Measurements from ENCODE around the gene CHD1L. TPM values are rescaled to one million over a fixed set of nuclear protein-coding genes. Genes with fewer than 3 reads are reported as not detected.
"Not testable (repeated sequence)": the region's sequence is repeated elsewhere in the genome, so short reads cannot be mapped to it uniquely, and the experiment has no call there.

Gene CHD1L
- polyA plus RNA-seq, 2 donors: 11.4 to 11.5 TPM

DNA sequence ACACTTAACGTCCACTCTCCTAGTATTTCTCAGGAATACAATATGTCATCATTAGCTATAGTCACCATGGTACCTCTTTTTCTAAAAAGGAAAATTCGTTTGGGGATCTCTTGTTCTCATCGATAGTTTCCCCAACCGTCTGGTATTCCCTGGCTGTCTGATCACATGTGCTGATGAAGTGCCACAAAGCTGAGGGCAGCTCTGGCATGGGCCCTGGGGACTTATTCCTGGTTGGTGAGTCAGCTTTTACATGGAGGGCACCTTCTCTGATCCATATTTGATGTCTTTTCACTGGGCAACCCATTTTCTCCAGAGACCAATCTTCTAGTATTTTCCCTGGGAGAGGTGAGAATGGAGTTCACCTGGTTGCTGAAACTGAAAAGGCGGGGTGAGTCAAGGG is 39.5 kb downstream of the CHD1L start:
- no peaks in the 10 kb centered on the region for H3K27me3 ChIP-seq (ENCODE audit: control insufficient read depth in 1 of 2, insufficient read depth in 2 of 2, low read length in 2 of 2)
- no peaks in the 10 kb centered on the region for H3K4me1 ChIP-seq (ENCODE audit: control insufficient read depth in 2 of 2, insufficient read depth in 2 of 2, low read length in 1 of 2)
- H3K27ac ChIP-seq (ENCODE audit: low read depth in 2 of 2, low read length in 1 of 2): no peak overlapping the region
- no peak overlapping the region for H3K4me3 ChIP-seq (ENCODE audit: low read depth in 1 of 2, low read length in 2 of 2)
- H3K36me3 ChIP-seq (ENCODE audit: control insufficient read depth in 2 of 2, insufficient read depth in 2 of 2, low read length in 1 of 2): peaks cover 12 to 14% of the 10 kb centered on the region in 2 donors
- 94% methylated on average over 5 of the region's 5 CpGs for WGBS, 2 donors
- no peaks in the 10 kb centered on the region for H3K9me3 ChIP-seq (ENCODE audit: control insufficient read depth in 2 of 2, insufficient read depth in 1 of 2, low read depth in 1 of 2, low read length in 1 of 2)

DNA sequence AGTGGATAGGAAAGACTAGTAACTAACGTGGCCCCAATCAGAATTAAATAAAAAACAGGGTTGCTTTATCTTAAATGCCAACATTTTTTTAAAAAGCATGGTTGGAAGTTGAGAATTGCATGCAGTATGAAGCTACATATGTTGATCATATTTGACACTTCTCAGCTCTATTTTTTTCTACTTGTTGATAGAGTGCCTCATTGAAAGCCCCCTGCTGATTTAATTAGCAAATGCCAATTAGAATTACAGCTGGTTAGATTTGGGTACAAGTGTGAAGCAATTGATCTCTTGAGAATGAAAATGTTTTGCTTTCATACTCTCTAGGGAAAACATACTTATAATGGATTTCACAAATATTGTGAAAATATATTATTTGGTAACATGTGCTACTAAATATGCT is 40.5 kb downstream of the CHD1L start:
- peaks cover 14 to 20% of the 10 kb centered on the region in 2 donors for H3K36me3 ChIP-seq (ENCODE audit: control insufficient read depth in 2 of 2, insufficient read depth in 2 of 2, low read length in 1 of 2)
- WGBS, 2 donors: 69 to 76% methylated on average over 1 of the region's 1 CpG
- no peak overlapping the region for H3K4me3 ChIP-seq (ENCODE audit: low read depth in 1 of 2, low read length in 2 of 2)
- H3K9me3 ChIP-seq (ENCODE audit: control insufficient read depth in 2 of 2, insufficient read depth in 1 of 2, low read depth in 1 of 2, low read length in 1 of 2): no peaks in the 10 kb centered on the region
- H3K27ac ChIP-seq (ENCODE audit: low read depth in 2 of 2, low read length in 1 of 2): no peak overlapping the region
- no peaks in the 10 kb centered on the region for H3K27me3 ChIP-seq (ENCODE audit: control insufficient read depth in 1 of 2, insufficient read depth in 2 of 2, low read length in 2 of 2)
- H3K4me1 ChIP-seq (ENCODE audit: control insufficient read depth in 2 of 2, insufficient read depth in 2 of 2, low read length in 1 of 2): no peaks in the 10 kb centered on the region

DNA sequence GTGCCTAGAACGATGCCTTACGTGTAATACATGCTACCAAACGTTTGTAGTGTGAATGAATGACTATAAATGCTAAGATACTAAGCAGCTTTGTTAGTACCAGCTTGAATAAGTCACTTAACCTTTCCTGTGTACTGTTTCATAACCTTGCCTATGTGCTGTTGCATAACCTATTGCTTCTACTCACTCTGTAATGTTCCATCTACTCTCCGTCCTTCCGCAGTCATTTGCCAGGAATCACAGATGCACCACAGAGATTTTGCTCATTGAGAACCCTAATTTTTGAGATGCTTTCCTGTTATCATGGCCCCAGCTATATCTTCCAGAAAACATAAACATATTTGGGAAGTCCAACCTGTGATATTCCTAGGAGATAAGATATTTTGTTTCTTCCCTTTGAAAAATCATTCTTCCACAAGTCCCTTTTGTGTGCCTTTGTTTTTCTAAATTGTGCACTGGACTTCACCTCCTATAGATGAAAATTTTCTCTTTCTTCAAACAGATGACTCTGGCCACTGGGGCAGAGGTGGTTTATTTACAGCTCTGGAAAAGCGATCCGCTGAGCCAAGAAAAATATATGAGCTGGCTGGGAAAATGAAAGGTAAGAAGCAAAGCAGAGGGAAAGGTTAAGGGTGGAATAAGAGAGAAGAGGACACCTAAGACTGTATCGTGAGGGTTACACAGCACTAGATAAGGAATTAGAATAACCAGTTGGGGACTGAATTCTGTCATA is 44.8 kb downstream of the CHD1L start:
- H3K36me3 ChIP-seq (ENCODE audit: control insufficient read depth in 2 of 2, insufficient read depth in 2 of 2, low read length in 1 of 2): peaks cover 13 to 17% of the 10 kb centered on the region in 2 donors
- no peak overlapping the region for H3K27ac ChIP-seq (ENCODE audit: low read depth in 2 of 2, low read length in 1 of 2)
- H3K4me3 ChIP-seq (ENCODE audit: low read depth in 1 of 2, low read length in 2 of 2): no peak overlapping the region
- H3K27me3 ChIP-seq (ENCODE audit: control insufficient read depth in 1 of 2, insufficient read depth in 2 of 2, low read length in 2 of 2): no peaks in the 10 kb centered on the region
- 90 to 92% methylated on average over 8 of the region's 8 CpGs for WGBS, 2 donors
- H3K9me3 ChIP-seq (ENCODE audit: control insufficient read depth in 2 of 2, insufficient read depth in 1 of 2, low read depth in 1 of 2, low read length in 1 of 2): no peaks in the 10 kb centered on the region
- H3K4me1 ChIP-seq (ENCODE audit: control insufficient read depth in 2 of 2, insufficient read depth in 2 of 2, low read length in 1 of 2): no peaks in the 10 kb centered on the region

DNA sequence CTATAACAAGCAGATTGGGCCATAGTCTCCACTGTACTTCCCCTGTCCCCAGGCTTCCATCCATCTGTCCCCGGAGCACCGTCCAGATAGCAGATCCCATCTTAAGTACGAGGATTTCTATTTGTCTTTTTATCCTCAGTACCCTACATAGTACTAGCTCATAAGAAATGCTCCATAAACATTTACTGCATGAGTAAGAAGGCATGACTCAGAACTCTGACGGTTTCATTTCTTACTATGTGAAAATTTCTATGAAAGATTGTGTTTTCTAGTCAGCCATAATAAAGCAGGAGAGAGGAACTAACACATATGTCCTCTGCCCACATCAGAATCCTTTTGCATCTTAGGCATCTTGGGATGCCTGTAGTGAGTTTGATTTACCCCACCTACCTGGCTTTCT is 49.5 kb downstream of the CHD1L start:
- Histone ChIP-seq H3K36me3 (ENCODE audit: control insufficient read depth in 2 of 2, insufficient read depth in 2 of 2, low read length in 1 of 2) (peaks cover 16 to 25% of the 10 kb centered on the region in 2 donors), H3K27me3 (ENCODE audit: control insufficient read depth in 1 of 2, insufficient read depth in 2 of 2, low read length in 2 of 2) (no peaks in the 10 kb centered on the region), H3K27ac (ENCODE audit: low read depth in 2 of 2, low read length in 1 of 2) (no peak overlapping the region), H3K4me3 (ENCODE audit: low read depth in 1 of 2, low read length in 2 of 2) (no peak overlapping the region), H3K9me3 (ENCODE audit: control insufficient read depth in 2 of 2, insufficient read depth in 1 of 2, low read depth in 1 of 2, low read length in 1 of 2) (peaks cover 0 to 3% of the 10 kb centered on the region in 2 donors), H3K4me1 (ENCODE audit: control insufficient read depth in 2 of 2, insufficient read depth in 2 of 2, low read length in 1 of 2) (no peaks in the 10 kb centered on the region)
- WGBS, 2 donors: 84 to 91% methylated on average over 4 of the region's 4 CpGs

DNA sequence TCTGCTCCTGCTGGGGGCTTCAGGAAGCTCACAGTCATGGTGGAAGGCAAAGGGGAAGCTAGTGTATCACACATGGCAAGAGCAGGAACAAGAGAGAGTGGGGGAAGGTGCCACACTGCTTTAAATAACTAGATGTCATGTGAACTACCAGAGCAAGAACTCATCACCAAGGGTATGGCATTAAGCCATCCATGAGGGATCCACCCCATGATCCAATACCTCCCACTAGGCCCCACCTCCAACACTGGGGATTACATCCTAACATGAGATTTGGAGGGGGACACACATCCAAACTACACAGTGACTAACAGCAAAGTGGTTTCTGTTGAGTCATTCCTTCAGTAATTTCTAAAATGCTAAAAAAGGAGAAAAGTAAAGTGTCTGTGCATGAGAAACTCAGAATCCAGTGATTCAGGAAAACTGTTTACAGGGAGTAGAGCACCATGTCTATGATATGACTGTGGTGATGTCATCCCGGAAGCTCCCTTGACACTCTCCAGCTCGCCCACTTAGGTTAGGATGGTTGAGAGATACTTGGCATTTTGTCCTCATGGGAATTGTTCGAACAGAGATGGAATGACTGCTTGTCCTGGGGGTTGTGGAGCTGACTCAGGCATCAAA is 50.3 kb downstream of the CHD1L start:
- Histone ChIP-seq H3K36me3 (ENCODE audit: control insufficient read depth in 2 of 2, insufficient read depth in 2 of 2, low read length in 1 of 2) (peaks cover 9 to 25% of the 10 kb centered on the region in 2 donors), H3K27me3 (ENCODE audit: control insufficient read depth in 1 of 2, insufficient read depth in 2 of 2, low read length in 2 of 2) (no peaks in the 10 kb centered on the region), H3K4me3 (ENCODE audit: low read depth in 1 of 2, low read length in 2 of 2) (no peak overlapping the region), H3K9me3 (ENCODE audit: control insufficient read depth in 2 of 2, insufficient read depth in 1 of 2, low read depth in 1 of 2, low read length in 1 of 2) (peaks cover 0 to 3% of the 10 kb centered on the region in 2 donors), H3K4me1 (ENCODE audit: control insufficient read depth in 2 of 2, insufficient read depth in 2 of 2, low read length in 1 of 2) (no peaks in the 10 kb centered on the region), H3K27ac (ENCODE audit: low read depth in 2 of 2, low read length in 1 of 2) (no peak overlapping the region)
- 76 to 82% methylated on average over 3 of the region's 3 CpGs for WGBS, 2 donors

DNA sequence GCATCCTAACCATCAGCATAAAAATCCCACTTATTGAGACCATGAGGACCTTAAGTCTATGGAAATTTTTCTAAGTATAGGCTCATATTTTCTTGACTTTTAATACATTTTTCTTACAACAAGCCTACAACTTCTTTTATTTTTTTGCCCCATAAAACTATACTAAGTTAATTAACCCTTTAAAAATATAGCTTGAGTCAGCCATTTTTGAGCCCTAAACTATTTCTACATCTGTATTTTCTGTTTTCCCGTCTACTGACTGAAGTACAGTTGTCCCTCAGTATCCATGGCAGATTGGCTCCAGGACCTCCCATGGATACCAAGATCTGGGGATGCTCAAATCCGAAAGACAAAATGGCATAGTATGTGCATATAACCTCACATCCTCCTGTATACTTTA is 55.0 kb downstream of the CHD1L start:
- Histone ChIP-seq H3K9me3 (ENCODE audit: control insufficient read depth in 2 of 2, insufficient read depth in 1 of 2, low read depth in 1 of 2, low read length in 1 of 2) (peaks cover 0 to 3% of the 10 kb centered on the region in 2 donors), H3K4me1 (ENCODE audit: control insufficient read depth in 2 of 2, insufficient read depth in 2 of 2, low read length in 1 of 2) (no peaks in the 10 kb centered on the region), H3K36me3 (ENCODE audit: control insufficient read depth in 2 of 2, insufficient read depth in 2 of 2, low read length in 1 of 2) (peaks cover 9 to 16% of the 10 kb centered on the region in 2 donors), H3K27me3 (ENCODE audit: control insufficient read depth in 1 of 2, insufficient read depth in 2 of 2, low read length in 2 of 2) (no peaks in the 10 kb centered on the region), H3K27ac (ENCODE audit: low read depth in 2 of 2, low read length in 1 of 2) (no peak overlapping the region), H3K4me3 (ENCODE audit: low read depth in 1 of 2, low read length in 2 of 2) (no peak overlapping the region)
- 98 to 99% methylated on average over 2 of the region's 2 CpGs for WGBS, 2 donors

DNA sequence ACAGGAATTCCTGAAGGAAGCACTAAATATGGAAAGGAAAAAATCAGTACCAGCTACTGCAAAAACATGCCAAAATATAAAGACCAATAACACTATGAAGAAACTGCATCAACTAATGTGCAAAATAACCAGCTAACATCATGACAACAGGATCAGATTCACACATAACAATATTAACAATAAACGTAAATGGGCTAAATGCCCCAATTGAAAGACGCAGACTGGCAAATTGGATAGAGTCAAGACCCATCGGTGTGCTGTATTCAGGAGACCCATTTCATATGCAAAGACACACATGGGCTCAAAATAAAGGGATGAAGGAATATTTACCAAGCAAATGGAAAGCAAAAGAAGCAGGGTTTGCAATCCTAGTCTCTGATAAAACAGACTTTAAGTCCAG is 63.3 kb downstream of the CHD1L start:
- H3K4me3 ChIP-seq (ENCODE audit: low read depth in 1 of 2, low read length in 2 of 2); H3K36me3 ChIP-seq (ENCODE audit: control insufficient read depth in 2 of 2, insufficient read depth in 2 of 2, low read length in 1 of 2); H3K9me3 ChIP-seq (ENCODE audit: control insufficient read depth in 2 of 2, insufficient read depth in 1 of 2, low read depth in 1 of 2, low read length in 1 of 2); H3K27me3 ChIP-seq (ENCODE audit: control insufficient read depth in 1 of 2, insufficient read depth in 2 of 2, low read length in 2 of 2); H3K27ac ChIP-seq (ENCODE audit: low read depth in 2 of 2, low read length in 1 of 2); H3K4me1 ChIP-seq (ENCODE audit: control insufficient read depth in 2 of 2, insufficient read depth in 2 of 2, low read length in 1 of 2): not testable (repeated sequence)
- WGBS, 2 donors: 98 to 99% methylated on average over 3 of the region's 3 CpGs

DNA sequence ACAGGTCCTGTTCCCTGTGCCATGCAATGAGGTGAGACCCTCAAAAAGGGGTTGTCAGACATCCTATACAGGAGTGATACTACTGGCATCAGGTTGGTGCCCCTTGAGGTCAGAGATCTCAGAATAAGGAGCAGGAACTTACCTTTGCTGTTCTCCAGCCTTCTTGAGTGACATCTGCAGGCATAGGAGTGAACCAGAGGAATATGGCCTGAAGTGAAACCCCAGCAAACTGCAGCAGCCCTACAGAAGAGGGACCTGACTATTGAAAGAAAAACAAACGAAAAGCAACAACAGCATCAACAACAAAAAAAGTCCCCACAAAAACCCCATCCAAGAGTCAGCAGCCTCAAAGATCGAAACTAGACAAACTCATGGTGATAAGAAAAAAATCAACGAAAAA is 74.5 kb downstream of the CHD1L start:
- H3K36me3 ChIP-seq (ENCODE audit: control insufficient read depth in 2 of 2, insufficient read depth in 2 of 2, low read length in 1 of 2): no peaks in the 10 kb centered on the region
- 83 to 85% methylated on average over 3 of the region's 3 CpGs for WGBS, 2 donors
- H3K4me3 ChIP-seq (ENCODE audit: low read depth in 1 of 2, low read length in 2 of 2): no peak overlapping the region
- no peaks in the 10 kb centered on the region for H3K9me3 ChIP-seq (ENCODE audit: control insufficient read depth in 2 of 2, insufficient read depth in 1 of 2, low read depth in 1 of 2, low read length in 1 of 2)
- no peaks in the 10 kb centered on the region for H3K27me3 ChIP-seq (ENCODE audit: control insufficient read depth in 1 of 2, insufficient read depth in 2 of 2, low read length in 2 of 2)
- no peak overlapping the region for H3K27ac ChIP-seq (ENCODE audit: low read depth in 2 of 2, low read length in 1 of 2)
- no peaks in the 10 kb centered on the region for H3K4me1 ChIP-seq (ENCODE audit: control insufficient read depth in 2 of 2, insufficient read depth in 2 of 2, low read length in 1 of 2)

DNA sequence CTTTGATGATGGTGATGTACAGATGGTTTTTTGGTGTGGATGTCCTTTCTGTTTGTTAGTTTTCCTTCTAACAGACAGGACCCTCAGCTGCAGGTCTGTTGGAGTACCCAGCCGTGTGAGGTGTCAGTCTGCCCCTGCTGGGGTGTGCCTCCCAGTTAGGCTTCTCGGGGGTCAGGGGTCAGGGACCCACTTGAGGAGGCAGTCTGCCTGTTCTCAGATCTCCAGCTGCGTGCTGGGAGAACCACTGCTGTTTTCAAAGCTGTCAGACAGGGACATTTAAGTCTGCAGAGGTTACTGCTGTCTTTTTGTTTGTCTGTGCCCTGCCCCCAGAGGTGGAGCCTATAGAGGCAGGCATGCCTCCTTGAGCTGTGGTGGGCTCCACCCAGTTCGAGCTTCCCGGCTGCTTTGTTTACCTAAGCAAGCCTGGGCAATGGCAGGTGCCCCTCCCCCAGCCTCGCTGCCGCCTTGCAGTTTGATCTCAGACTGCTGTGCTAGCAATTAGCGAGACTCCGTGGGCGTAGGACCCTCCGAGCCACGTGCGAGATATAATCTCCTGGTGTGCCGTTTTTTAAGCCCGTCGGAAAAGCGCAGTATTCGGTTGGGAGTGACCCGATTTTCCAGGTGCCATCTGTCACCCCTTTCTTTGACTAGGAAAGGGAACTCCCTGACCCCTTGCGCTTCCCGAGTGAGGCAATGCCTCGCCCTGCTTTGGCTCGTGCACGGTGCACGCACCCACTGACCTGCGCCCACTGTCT is 84.6 kb downstream of the CHD1L start:
- not testable (repeated sequence) for H3K36me3 ChIP-seq (ENCODE audit: control insufficient read depth in 2 of 2, insufficient read depth in 2 of 2, low read length in 1 of 2); H3K27me3 ChIP-seq (ENCODE audit: control insufficient read depth in 1 of 2, insufficient read depth in 2 of 2, low read length in 2 of 2); H3K27ac ChIP-seq (ENCODE audit: low read depth in 2 of 2, low read length in 1 of 2); H3K4me3 ChIP-seq (ENCODE audit: low read depth in 1 of 2, low read length in 2 of 2); H3K9me3 ChIP-seq (ENCODE audit: control insufficient read depth in 2 of 2, insufficient read depth in 1 of 2, low read depth in 1 of 2, low read length in 1 of 2); H3K4me1 ChIP-seq (ENCODE audit: control insufficient read depth in 2 of 2, insufficient read depth in 2 of 2, low read length in 1 of 2)
- WGBS, 2 donors: 57 to 63% methylated on average over 21 to 26 of the region's 26 CpGs

Measured in esophagus (tissue), 2 donors.